GM19324 (cell line): Measurements from ENCODE around the gene PRDX6.
A peak's percentile ranks its signal among the peaks of the same experiment; 100 is the strongest.
"Not testable (repeated sequence)": the region's sequence is repeated elsewhere in the genome, so short reads cannot be mapped to it uniquely, and the experiment has no call there.

ENCODE experiments used
- ATAC-seq: cut with Tn5 transposase; IDR thresholded peaks from one replicate; pipeline ENCODE4 v1.9.1; 2021; ENCODE audit warnings: mild to moderate bottlenecking, moderate library complexity; ENCODE audit not compliant: unreplicated experiment, low FRiP score

The PRDX6 gene

GRCh38 chr1:173477286-173478093 is at the start of gene PRDX6:
Gene PRDX6, plus strand, starts transcription at chr1:173477335. Its CDS starts 63 bp downstream, at chr1:173477398.
- ATAC-seq = peak; percentile 62

- peak; percentile 50 for ATAC-seq
Observed at GRCh38 chr1:173429471-173430402, 47.4 kb upstream of the PRDX6 start.

- no peak for ATAC-seq
Observed at GRCh38 chr1:173430677-173431303, 46.3 kb upstream of the PRDX6 start.

- ATAC-seq = no peak
Observed at GRCh38 chr1:173431304-173432045, 45.7 kb upstream of the PRDX6 start.

- no peak for ATAC-seq
Observed at GRCh38 chr1:173432331-173432730, 44.8 kb upstream of the PRDX6 start.

GRCh38 chr1:173433751-173434326 is 43.3 kb upstream of the PRDX6 start:
- ATAC-seq = no peak

GRCh38 chr1:173436841-173437428 is 40.2 kb upstream of the PRDX6 start:
- no peak for ATAC-seq

GRCh38 chr1:173438675-173439074 is 38.5 kb upstream of the PRDX6 start:
- ATAC-seq = no peak

- no peak for ATAC-seq
Observed at GRCh38 chr1:173440430-173440829, 36.7 kb upstream of the PRDX6 start.

GRCh38 chr1:173444757-173445156 is 32.4 kb upstream of the PRDX6 start:
- no peak for ATAC-seq

GRCh38 chr1:173445164-173445563 is 32.0 kb upstream of the PRDX6 start:
- ATAC-seq = no peak

- ATAC-seq = no peak
Observed at GRCh38 chr1:173445656-173446055, 31.5 kb upstream of the PRDX6 start.

- ATAC-seq = no peak
Observed at GRCh38 chr1:173447224-173447623, 29.9 kb upstream of the PRDX6 start.

GRCh38 chr1:173448945-173449344 is 28.2 kb upstream of the PRDX6 start:
- ATAC-seq = no peak

- no peak for ATAC-seq
Observed at GRCh38 chr1:173451981-173452380, 25.2 kb upstream of the PRDX6 start.

- ATAC-seq = no peak
Observed at GRCh38 chr1:173453982-173454381, 23.2 kb upstream of the PRDX6 start.

- no peak for ATAC-seq
Observed at GRCh38 chr1:173454966-173455524, 22.1 kb upstream of the PRDX6 start.

GRCh38 chr1:173459885-173460284 is 17.2 kb upstream of the PRDX6 start:
- ATAC-seq = no peak

GRCh38 chr1:173462666-173463065 is 14.5 kb upstream of the PRDX6 start:
- not testable (repeated sequence) for ATAC-seq
